ENCODE measurements around the gene ARAF.

The ARAF gene

GRCh38 chrX:47564438-47565085, 3.6 kb downstream of the ARAF start:
- DNase-seq = no peak

DNA sequence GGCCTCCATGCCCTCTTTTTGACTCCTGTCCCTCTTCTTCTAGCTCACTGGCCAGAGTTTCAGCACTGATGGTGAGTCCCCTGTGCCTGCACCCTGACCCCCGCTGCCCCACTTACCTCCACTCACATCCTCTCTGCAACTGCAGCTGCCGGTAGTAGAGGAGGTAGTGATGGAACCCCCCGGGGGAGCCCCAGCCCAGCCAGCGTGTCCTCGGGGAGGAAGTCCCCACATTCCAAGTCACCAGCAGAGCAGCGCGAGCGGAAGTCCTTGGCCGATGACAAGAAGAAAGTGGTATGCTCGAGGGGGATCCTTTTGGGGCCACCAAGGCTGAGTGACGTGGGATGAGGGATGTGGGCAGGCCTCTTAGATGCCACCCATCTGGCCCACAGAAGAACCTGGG, 5.8 kb downstream of the ARAF start:
- no peak for DNase-seq

DNA sequence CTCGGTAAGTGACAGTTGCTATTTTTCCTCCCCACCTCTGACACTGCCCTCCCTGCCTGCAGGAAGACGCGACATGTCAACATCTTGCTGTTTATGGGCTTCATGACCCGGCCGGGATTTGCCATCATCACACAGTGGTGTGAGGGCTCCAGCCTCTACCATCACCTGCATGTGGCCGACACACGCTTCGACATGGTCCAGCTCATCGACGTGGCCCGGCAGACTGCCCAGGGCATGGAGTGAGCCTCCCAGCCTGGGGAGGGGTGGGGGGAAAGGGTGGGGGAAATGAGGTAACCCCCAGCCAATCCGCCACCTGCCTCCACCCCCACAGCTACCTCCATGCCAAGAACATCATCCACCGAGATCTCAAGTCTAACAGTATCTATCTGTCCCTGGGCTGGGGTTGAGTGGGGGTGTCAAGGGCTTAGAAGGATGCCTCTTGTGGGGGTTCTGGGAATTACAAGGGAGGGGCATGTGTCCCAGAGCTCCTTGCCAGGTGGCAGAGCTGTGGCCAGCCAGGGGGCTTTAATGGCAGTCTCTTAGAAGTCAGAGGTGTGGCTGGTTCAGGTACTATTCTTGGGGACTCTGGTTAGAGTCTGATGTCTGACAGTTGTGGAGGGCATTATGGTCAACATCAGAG, 7.8 kb downstream of the ARAF start:
- DNase-seq = no peak

DNA sequence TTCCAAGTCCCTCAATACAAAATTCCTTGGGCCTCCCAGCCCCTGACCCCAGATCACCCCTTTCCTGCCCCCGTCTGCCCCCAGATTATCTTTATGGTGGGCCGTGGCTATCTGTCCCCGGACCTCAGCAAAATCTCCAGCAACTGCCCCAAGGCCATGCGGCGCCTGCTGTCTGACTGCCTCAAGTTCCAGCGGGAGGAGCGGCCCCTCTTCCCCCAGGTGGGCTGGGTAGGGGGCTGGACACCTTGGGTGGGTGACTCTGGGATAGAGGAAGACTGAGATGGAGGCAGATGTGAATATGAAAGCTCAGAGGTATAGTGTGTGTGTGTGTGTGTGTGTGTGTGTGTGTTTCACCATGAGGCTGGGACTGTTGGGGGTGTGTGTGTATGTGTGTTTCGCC, 9.8 kb downstream of the ARAF start:
- DNase-seq = no peak

DNA sequence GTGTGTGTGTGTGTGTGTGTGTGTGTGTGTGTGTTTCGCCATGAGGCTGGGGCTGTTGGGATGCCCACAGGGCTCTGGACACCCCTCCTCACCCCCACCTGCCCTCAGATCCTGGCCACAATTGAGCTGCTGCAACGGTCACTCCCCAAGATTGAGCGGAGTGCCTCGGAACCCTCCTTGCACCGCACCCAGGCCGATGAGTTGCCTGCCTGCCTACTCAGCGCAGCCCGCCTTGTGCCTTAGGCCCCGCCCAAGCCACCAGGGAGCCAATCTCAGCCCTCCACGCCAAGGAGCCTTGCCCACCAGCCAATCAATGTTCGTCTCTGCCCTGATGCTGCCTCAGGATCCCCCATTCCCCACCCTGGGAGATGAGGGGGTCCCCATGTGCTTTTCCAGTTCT, 10.2 kb downstream of the ARAF start:
- no peak for DNase-seq

DNA sequence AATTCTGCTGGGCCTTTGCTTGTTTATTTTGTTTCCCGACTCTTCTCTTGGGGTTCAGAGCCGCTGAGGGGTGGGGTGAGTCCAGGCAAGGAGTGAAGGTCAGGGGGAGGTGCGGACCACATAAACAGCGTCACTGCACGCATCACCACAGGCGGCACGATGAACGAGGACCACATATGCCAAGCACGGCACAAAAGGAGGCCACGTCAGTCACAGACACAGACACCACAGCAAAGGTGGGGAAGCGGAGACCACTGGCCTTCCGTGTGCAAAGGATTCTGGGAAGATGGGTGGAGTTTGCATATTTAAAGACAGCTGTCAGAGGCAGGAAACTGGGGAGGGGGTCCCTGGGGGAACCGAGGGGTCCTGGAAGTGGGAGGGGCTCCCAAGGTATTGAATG, 10.9 kb downstream of the ARAF start:
- no peak for DNase-seq

DNA sequence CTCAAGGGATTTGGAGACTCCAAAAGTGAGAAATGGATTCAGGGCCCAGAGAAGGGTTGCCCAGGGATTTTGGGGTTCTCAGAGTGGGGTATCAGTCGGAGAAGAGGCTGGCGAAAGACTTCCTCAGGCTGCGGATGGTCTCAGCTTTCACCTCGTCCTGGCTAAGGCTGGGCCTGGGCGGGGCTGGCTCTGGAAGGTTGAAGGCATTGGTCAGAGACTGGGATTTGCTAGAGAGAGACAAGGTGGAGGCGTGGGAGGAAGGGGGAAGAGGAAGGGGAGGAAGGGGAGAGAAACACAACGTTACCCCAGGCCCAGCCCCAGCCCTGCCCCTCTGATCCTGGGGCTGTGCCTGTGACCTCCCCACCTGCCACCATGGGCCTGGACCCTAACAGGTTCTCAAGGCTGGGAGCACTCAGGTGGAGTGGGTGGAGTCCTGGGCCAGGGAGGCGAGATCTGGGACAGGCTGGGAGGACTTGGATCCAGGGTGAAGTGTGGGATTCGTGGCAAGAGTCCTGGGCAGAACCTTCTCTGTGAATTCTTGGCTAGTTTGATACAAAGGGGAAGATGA, 11.9 kb downstream of the ARAF start:
- no peak for DNase-seq

- no peak for DNase-seq
Observed at GRCh38 chrX:47573341-47574075, 12.5 kb downstream of the ARAF start.

DNA sequence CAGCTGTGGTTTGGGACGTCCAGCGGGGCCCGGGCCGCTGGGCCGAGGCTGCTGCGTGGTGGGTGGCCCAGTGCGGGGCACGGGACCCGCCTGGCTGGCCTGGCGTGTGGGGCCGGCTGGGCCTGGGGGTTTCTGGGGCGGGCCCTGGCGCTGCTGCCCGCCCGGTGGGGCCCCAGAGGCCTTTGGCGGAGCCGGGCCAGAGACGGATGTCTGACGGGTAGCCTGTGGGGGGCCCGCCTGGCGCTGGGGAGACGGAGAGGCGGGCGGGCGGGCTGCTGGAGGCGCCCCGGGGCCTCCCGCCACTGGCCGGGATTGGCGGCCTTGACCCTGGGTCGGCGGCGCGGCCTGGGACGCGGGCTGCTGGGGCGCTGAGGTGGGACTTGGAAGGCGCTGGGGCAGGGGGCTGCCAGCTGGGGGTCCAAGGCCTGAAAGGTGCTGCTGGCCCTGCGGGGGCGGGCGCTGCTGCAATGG, 13.1 kb downstream of the ARAF start:
- no peak for DNase-seq

- no peak for DNase-seq
Observed at GRCh38 chrX:47574547-47575301, 13.7 kb downstream of the ARAF start.

DNA sequence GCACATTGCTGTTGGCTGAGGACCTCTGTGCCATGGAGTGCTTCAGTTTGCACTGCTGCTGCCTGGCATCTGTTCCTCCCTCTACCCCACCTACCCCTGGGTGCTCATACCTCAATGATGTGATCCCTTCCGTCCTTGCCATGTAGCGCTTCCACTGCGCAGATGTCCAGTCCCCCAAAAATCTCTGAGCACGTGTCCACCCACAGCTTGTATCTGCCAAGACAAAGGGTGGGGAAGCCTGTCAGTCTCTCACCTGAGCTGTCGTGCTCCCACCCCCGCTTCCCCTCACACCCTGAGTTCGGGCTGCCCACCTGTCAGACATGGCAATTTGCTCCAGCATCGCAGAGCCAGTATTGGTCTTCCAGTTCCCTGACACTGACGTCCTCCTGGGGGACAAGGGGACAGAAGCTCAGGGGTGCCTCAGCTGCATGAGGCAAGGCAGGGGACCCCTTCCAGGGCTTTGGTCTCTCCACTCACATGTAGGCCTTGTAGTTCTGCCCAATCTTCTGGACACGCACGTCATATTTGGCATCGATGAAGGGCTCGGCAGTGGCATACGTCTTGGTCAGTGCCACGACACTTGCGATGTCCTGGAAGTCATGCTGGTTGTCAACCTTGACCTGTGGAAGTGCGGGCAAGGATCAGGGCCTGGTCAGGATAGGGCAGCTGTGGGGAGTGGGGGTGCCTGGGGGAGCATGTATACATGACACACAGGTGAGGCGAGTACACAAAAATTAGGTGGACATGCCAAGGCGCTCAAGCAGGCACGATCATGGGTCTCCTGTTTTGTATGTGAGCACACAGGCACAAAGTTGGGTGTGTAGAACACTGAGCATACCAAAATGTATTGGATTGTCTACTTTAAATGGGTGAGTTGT, 15.3 kb downstream of the ARAF start:
- DNase-seq = no peak

DNA sequence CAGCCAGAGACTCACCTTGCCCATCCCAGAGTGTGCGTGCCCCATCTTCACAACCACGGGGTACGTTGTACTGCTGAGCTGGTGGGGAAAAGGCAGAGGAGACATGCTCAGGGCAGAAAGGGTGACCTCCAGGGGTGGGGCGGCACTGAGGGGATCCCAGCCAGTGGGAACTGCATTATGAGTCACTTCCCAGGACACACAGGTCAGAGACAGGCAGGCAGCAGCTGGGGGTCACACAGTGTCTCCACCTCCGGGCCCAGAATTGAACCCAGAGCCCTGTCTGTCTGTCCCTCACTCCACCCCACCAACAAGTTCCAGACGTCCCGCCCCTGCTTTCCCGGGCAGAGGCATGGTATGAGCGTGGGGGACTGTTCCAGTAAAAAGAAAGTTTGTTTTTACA, 16.4 kb downstream of the ARAF start:
- DNase-seq = no peak

GRCh38 chrX:47577901-47578300, 16.9 kb downstream of the ARAF start:
- DNase-seq = no peak

GRCh38 chrX:47578692-47579091, 17.7 kb downstream of the ARAF start:
- no peak for DNase-seq

DNA sequence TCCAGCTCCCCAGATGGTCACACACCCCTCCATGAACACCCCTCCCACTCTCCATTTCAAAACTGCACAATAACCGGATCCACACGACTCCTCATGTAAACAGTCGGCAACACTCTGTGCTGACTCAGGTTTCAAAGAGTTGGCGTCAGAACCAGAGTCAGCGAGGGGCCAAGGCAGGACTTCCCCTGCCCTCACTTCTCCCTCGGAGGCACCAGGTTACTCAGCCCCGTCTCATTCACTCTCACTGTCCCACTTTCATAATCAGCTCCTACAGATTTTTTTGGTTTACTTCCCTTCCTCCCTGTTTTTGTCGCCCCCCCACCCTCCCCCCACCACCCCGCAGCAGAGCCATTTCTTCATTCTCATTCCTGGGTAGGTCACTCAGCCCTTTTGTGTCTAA, 18.5 kb downstream of the ARAF start:
- no peak for DNase-seq

GRCh38 chrX:47581731-47582647, 21.0 kb downstream of the ARAF start, which contains the start of gene TIMP1:
TSS of gene TIMP1 (plus strand) at chrX:47582436. CDS start at chrX:47583416, 980 bp downstream.
- DNase-seq = peak in 1 of 2 experiments; percentile 15

GRCh38 chrX:47583240-47583861, 22.3 kb downstream of the ARAF start:
- DNase-seq = no peak

- DNase-seq = no peak
Observed at GRCh38 chrX:47584714-47585113, 23.7 kb downstream of the ARAF start.

DNA sequence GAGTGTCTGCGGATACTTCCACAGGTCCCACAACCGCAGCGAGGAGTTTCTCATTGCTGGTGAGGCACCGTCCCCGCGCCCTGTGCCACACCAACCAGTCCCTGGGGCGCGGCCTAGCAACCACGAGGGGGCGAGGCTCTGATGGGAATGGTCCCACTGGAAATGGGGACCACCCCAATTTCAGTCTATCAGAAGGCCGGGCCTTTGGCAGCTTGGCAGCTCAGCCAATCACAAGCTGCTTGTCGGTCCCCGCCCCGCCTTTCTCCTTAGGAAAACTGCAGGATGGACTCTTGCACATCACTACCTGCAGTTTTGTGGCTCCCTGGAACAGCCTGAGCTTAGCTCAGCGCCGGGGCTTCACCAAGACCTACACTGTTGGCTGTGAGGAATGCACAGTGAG, 24.3 kb downstream of the ARAF start:
- no peak for DNase-seq

All from NCI-H446 (cell line).